Gastroesophageal sphincter (tissue), 4 donors: ENCODE measurements around the gene PRR13. TPM values are rescaled to one million over a fixed set of nuclear protein-coding genes. Genes with fewer than 3 reads are reported as not detected.

Experiments
- ATAC-seq: fragments of 150-250 bp; one replicate; pipeline ENCODE4 v1.9.1; 2016; ENCODE audit warnings: mild to moderate bottlenecking, moderate library complexity
- H3K27ac ChIP-seq, 4 donors: fragments of 200-600 bp; sonication (generic) in 3 of 4; 1 replicate in 3 of 4; 2 replicates in 1 of 4; pipeline ENCODE4 v1.5.1; 2016 to 2019
- H3K27me3 ChIP-seq: fragments of 200-600 bp; sonication (generic); one replicate; pipeline ENCODE4 v1.5.1; 2019
- H3K36me3 ChIP-seq, 2 donors: fragments of 200-600 bp; sonication (generic); one replicate each; pipeline ENCODE4 v1.5.1; 2019; ENCODE audit warnings: control low read depth in 1 of 2
- H3K4me1 ChIP-seq, 3 donors: fragments of 200-600 bp; sonication (generic); 1 replicate in 2 of 3; 2 replicates in 1 of 3; pipeline ENCODE4 v1.5.1; 2016 to 2019; ENCODE audit warnings: control low read depth in 2 of 3
- H3K4me3 ChIP-seq, 2 donors: fragments of 200-600 bp; sonication (generic); one replicate each; pipeline ENCODE4 v1.5.1; 2019; ENCODE audit warnings: mild to moderate bottlenecking in 1 of 2, moderate library complexity in 1 of 2
- H3K9me3 ChIP-seq, 3 donors: fragments of 200-600 bp; sonication (generic); one replicate each; pipeline ENCODE4 v1.5.1; 2017 to 2019; ENCODE audit warnings: control low read depth in 2 of 3
- CTCF ChIP-seq, 4 experiments: fragments of 200-600 bp in 2 of 4; fragments of 450-650 bp in 2 of 4; sonication (generic) in 1 of 4; IDR thresholded peaks; one replicate each; pipeline ENCODE4 v1.5.1; 2017 to 2019; ENCODE audit warnings: antibody characterized with exemption in 4 of 4, mild to moderate bottlenecking in 2 of 4, moderate library complexity in 2 of 4
- EP300 ChIP-seq: sonication (generic); formaldehyde crosslinking; IDR thresholded peaks from one replicate; pipeline ENCODE4 v1.6.1; 2017; ENCODE audit warnings: antibody characterized with exemption, mild to moderate bottlenecking
- POLR2A ChIP-seq, 2 donors: fragments of 450-650 bp; IDR thresholded peaks; one replicate each; pipeline ENCODE4 v1.6.1; 2017; ENCODE audit warnings: antibody characterized with exemption in 2 of 2, mild to moderate bottlenecking in 2 of 2, moderate library complexity in 1 of 2
- POLR2AphosphoS5 ChIP-seq: sonication (generic); formaldehyde crosslinking; IDR thresholded peaks from one replicate; pipeline ENCODE4 v1.6.1; 2017; ENCODE audit warnings: antibody characterized with exemption
- WGBS, 2 donors: methylation state at CpG; one replicate each; pipeline ENCODE4 v1.1.5; 2018; ENCODE audit warnings: low coverage in 1 of 2; 5-methylcytosine and 5-hydroxymethylcytosine counted together
- total RNA-seq, 4 donors: library from RNA; depleted of rRNA; stranded (reverse); fragments of >200 nt; gene quantifications; one replicate each; pipeline ENCODE4 v1.1.0, GENCODE V29; 2016

PRR13 gene
- total RNA-seq, 4 donors from 2014 or later = 54.2 to 73.2 (median 69.6) TPM

- no peaks in the 10 kb centered on the region for H3K27me3 ChIP-seq
- peak overlapping the region in 3 of 4 donors; percentile 14 to 97 (median 96) for H3K27ac ChIP-seq
- peak overlapping the region in 1 of 2 donors; percentile 77 for H3K4me3 ChIP-seq
- ATAC-seq = no peak
- peaks cover 8 to 34% (median 20%) of the 10 kb centered on the region in 3 donors for H3K4me1 ChIP-seq
- 13 to 15% methylated on average over 6 of the region's 6 CpGs for WGBS, 2 donors
- H3K36me3 ChIP-seq = peaks cover 12 to 51% of the 10 kb centered on the region in 2 donors
- TF ChIP-seq CTCF (IDR thresholded peaks at IDR 0.05) = no peak
- no peak for TF ChIP-seq EP300
- no peak for TF ChIP-seq POLR2A (IDR thresholded peaks at IDR 0.05)
- no peak for TF ChIP-seq POLR2AphosphoS5
- H3K9me3 ChIP-seq = no peaks in the 10 kb centered on the region
Measured at GRCh38 chr12:53453953-53454640, 12.6 kb downstream of the PRR13 start.

GRCh38 chr12:53454707-53455106 lies 13.2 kb downstream of the PRR13 start:
- H3K4me3 ChIP-seq = peak overlapping the region in 1 of 2 donors; percentile 77
- no peak for ATAC-seq

GRCh38 chr12:53456654-53457366 lies 15.3 kb downstream of the PRR13 start:
- Histone ChIP-seq H3K4me3 (no peak overlapping the region), H3K27ac (no peak overlapping the region), H3K9me3 (no peaks in the 10 kb centered on the region), H3K36me3 (peaks cover 23 to 78% of the 10 kb centered on the region in 2 donors), H3K4me1 (peaks cover 15 to 57% (median 17%) of the 10 kb centered on the region in 3 donors), H3K27me3 (no peaks in the 10 kb centered on the region)
- TF ChIP-seq CTCF (IDR thresholded peaks at IDR 0.05) = no peak
- TF ChIP-seq EP300 = no peak
- TF ChIP-seq POLR2AphosphoS5 = no peak
- no peak for TF ChIP-seq POLR2A (IDR thresholded peaks at IDR 0.05)
- 56 to 70% methylated on average over 5 to 6 of the region's 6 CpGs for WGBS, 2 donors
- ATAC-seq = no peak

More at GRCh38 chr12:53454707-53455106, 13.2 kb downstream of the PRR13 start:
- Histone ChIP-seq H3K4me1 (peaks cover 8 to 40% (median 20%) of the 10 kb centered on the region in 3 donors), H3K36me3 (peaks cover 15 to 57% of the 10 kb centered on the region in 2 donors), H3K27ac (peak overlapping the region in 1 of 4 donors; percentile 14), H3K27me3 (no peaks in the 10 kb centered on the region), H3K9me3 (no peaks in the 10 kb centered on the region)
- WGBS, 2 donors = 25% methylated on average over 3 of the region's 3 CpGs; no CpG with 5 or more reads in 1 of the 2 donors
- TF ChIP-seq EP300 (no peak), POLR2AphosphoS5 (no peak), POLR2A (IDR thresholded peaks at IDR 0.05) (no peak), CTCF (IDR thresholded peaks at IDR 0.05) (no peak)

DNA sequence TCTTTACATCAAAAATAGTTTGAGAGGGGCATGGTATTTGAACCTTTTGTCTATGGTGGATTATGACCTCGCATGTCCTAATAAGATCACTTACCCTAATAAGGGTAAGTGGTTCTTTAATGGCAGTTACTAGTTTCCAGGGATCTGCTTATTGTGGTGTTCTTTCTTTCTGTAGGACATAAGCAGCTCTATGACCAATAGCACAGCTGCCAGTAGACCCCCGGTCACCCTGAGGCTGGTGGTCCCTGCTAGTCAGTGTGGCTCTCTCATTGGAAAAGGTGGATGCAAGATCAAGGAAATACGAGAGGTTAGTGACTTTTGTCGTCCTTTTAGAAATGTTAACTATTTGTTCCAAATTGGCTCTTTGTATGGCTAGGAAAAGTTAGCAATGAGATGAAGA lies 17.6 kb downstream of the PRR13 start:
- no peaks in the 10 kb centered on the region for H3K9me3 ChIP-seq
- H3K27ac ChIP-seq = no peak overlapping the region
- 48 to 51% methylated on average over 4 of the region's 4 CpGs for WGBS, 2 donors
- H3K36me3 ChIP-seq = peaks cover 38 to 100% of the 10 kb centered on the region in 2 donors
- ATAC-seq = no peak
- no peak overlapping the region for H3K4me3 ChIP-seq
- H3K4me1 ChIP-seq = peaks cover 9 to 67% (median 12%) of the 10 kb centered on the region in 3 donors
- H3K27me3 ChIP-seq = no peaks in the 10 kb centered on the region
- TF ChIP-seq CTCF (IDR thresholded peaks at IDR 0.05) (no peak), POLR2A (IDR thresholded peaks at IDR 0.05) (no peak), POLR2AphosphoS5 (no peak)
